Esophagus squamous epithelium (tissue), 5 donors: ENCODE results near the gene DHRS7. TPM values are rescaled to one million over a fixed set of nuclear protein-coding genes. Genes with fewer than 3 reads are reported as not detected.

ENCODE experiments used
- DNase-seq: peaks from one replicate; lab custom pipeline; 2025; lab: John Stamatoyannopoulos, UW
- H3K27ac ChIP-seq, 4 donors: fragments of 200-600 bp; sonication (generic); one replicate each; pipeline ENCODE4 v1.5.1; 2016 to 2019; ENCODE audit warnings: mild to moderate bottlenecking in 1 of 4
- H3K27me3 ChIP-seq, 4 donors: fragments of 200-600 bp; sonication (generic); 1 replicate in 3 of 4; 2 replicates in 1 of 4; pipeline versions ENCODE4 v1.5.1 to v1.6.0; 2017 to 2021; ENCODE audit warnings: antibody characterized with exemption in 1 of 4
- H3K36me3 ChIP-seq, 3 donors: fragments of 200-600 bp; sonication (generic); one replicate each; pipeline ENCODE4 v1.5.1; 2016 to 2019
- H3K4me1 ChIP-seq, 3 donors: fragments of 200-600 bp; sonication (generic); one replicate each; pipeline ENCODE4 v1.5.1; 2017 to 2019
- H3K4me3 ChIP-seq, 4 donors: fragments of 200-600 bp; sonication (generic); 1 replicate in 3 of 4; 2 replicates in 1 of 4; pipeline ENCODE4 v1.5.1; 2016 to 2019; ENCODE audit warnings: mild to moderate bottlenecking in 2 of 4, moderate library complexity in 1 of 4
- H3K9me3 ChIP-seq, 3 donors: fragments of 200-600 bp; sonication (generic); one replicate each; pipeline ENCODE4 v1.5.1; 2016 to 2019
- CTCF ChIP-seq, 6 experiments: fragments of 450-650 bp in 4 of 6; fragments of 200-600 bp in 2 of 6; sonication (generic) in 2 of 6; IDR thresholded peaks; one replicate each; pipeline ENCODE4 v1.5.1; 2016 to 2019; ENCODE audit warnings: antibody characterized with exemption in 6 of 6, mild to moderate bottlenecking in 4 of 6, moderate library complexity in 4 of 6
- POLR2A ChIP-seq, 4 donors: fragments of 450-650 bp; IDR thresholded peaks; one replicate each; pipeline ENCODE4 v1.6.1; 2017; ENCODE audit warnings: antibody characterized with exemption in 4 of 4, mild to moderate bottlenecking in 4 of 4, moderate library complexity in 3 of 4
- WGBS, 2 donors: methylation state at CpG; one replicate each; pipeline ENCODE4 v1.1.5; 2018; 5-methylcytosine and 5-hydroxymethylcytosine counted together
- intact Hi-C: fragments of 100-400 bp; cut with DNase I; formaldehyde crosslinking; loops from one replicate; pipeline ENCODE4 v1.15.0; 2022
- total RNA-seq, 4 donors: library from RNA; depleted of rRNA; stranded (reverse); fragments of >200 nt; gene quantifications; one replicate each; pipeline ENCODE4 v1.1.0, GENCODE V29; 2016
- donor health status: DM: yes; HTN: yes; CAD: no.

Gene DHRS7
- total RNA-seq, 4 donors from 2014 or later: 43.1 to 82.0 (median 60.1) TPM

- H3K4me1 ChIP-seq: peaks cover 0 to 20% (median 8%) of the 10 kb centered on the region in 3 donors
- no peaks in the 10 kb centered on the region for H3K27me3 ChIP-seq
- 77 to 90% methylated on average over 3 of the region's 3 CpGs for WGBS, 2 donors
- peaks cover 0 to 51% (median 7%) of the 10 kb centered on the region in 3 donors for H3K36me3 ChIP-seq
- intact Hi-C loops: no loop called here
- H3K9me3 ChIP-seq: no peaks in the 10 kb centered on the region
- no peak overlapping the region for H3K27ac ChIP-seq
- TF ChIP-seq CTCF (IDR thresholded peaks at IDR 0.05) (no peak), POLR2A (IDR thresholded peaks at IDR 0.05) (no peak)
- no peak overlapping the region for H3K4me3 ChIP-seq
- DNase-seq: no peak
Observed at GRCh38 chr14:60153991-60154390, 11.2 kb downstream of the DHRS7 start.

- no peak for TF ChIP-seq POLR2A (IDR thresholded peaks at IDR 0.05)
- TF ChIP-seq CTCF (IDR thresholded peaks at IDR 0.05): no peak
- intact Hi-C loops: no loop called here
- no peak overlapping the region for H3K4me3 ChIP-seq
- H3K36me3 ChIP-seq: peaks cover 0 to 72% (median 7%) of the 10 kb centered on the region in 3 donors
- H3K9me3 ChIP-seq: no peaks in the 10 kb centered on the region
- peaks cover 0 to 20% (median 8%) of the 10 kb centered on the region in 3 donors for H3K4me1 ChIP-seq
- DNase-seq: peak; percentile 30
- 15 to 19% methylated on average over 3 of the region's 3 CpGs for WGBS, 2 donors
- peak overlapping the region; percentile 25 to 57 (median 39) for H3K27ac ChIP-seq
- H3K27me3 ChIP-seq: no peaks in the 10 kb centered on the region
Observed at GRCh38 chr14:60151715-60152114, 13.5 kb downstream of the DHRS7 start.

- no peak for DNase-seq
- Histone ChIP-seq H3K9me3 (no peaks in the 10 kb centered on the region), H3K27ac (no peak overlapping the region), H3K4me3 (no peak overlapping the region), H3K27me3 (no peaks in the 10 kb centered on the region), H3K4me1 (no peaks in the 10 kb centered on the region), H3K36me3 (peaks cover 0 to 7% (median 0%) of the 10 kb centered on the region in 3 donors)
- TF ChIP-seq POLR2A (IDR thresholded peaks at IDR 0.05) (no peak), CTCF (IDR thresholded peaks at IDR 0.05) (no peak)
- WGBS, 2 donors: 90 to 92% methylated on average over 3 of the region's 3 CpGs
- intact Hi-C loops: no loop called here
Observed at GRCh38 chr14:60134702-60135101, 30.5 kb downstream of the DHRS7 start.

GRCh38 chr14:60133487-60133886, 31.7 kb downstream of the DHRS7 start:
- Histone ChIP-seq H3K4me1 (no peaks in the 10 kb centered on the region), H3K4me3 (no peak overlapping the region), H3K9me3 (no peaks in the 10 kb centered on the region), H3K27ac (no peak overlapping the region), H3K27me3 (no peaks in the 10 kb centered on the region), H3K36me3 (peaks cover 0 to 15% (median 0%) of the 10 kb centered on the region in 3 donors)
- intact Hi-C loops: no loop called here
- DNase-seq: no peak
- WGBS, 2 donors: 63 to 79% methylated on average over 2 of the region's 2 CpGs
- no peak for TF ChIP-seq CTCF (IDR thresholded peaks at IDR 0.05)
- TF ChIP-seq POLR2A (IDR thresholded peaks at IDR 0.05): no peak

- intact Hi-C loops: no loop called here
- DNase-seq: no peak
- no peaks in the 10 kb centered on the region for H3K27me3 ChIP-seq
- no peaks in the 10 kb centered on the region for H3K4me1 ChIP-seq
- no peak overlapping the region for H3K4me3 ChIP-seq
- H3K9me3 ChIP-seq: no peaks in the 10 kb centered on the region
- no peak overlapping the region for H3K27ac ChIP-seq
- H3K36me3 ChIP-seq: peaks cover 0 to 75% (median 16%) of the 10 kb centered on the region in 3 donors
- TF ChIP-seq POLR2A (IDR thresholded peaks at IDR 0.05) (no peak), CTCF (IDR thresholded peaks at IDR 0.05) (no peak)
Observed at GRCh38 chr14:60125918-60126317, 39.3 kb downstream of the DHRS7 start.
